NCI-H460 (cell line): ENCODE results near the gene SPDYE18. TPM values are rescaled to one million over a fixed set of nuclear protein-coding genes. Genes with fewer than 3 reads are reported as not detected.
"Not testable (repeated sequence)": the region's sequence is repeated elsewhere in the genome, so short reads cannot be mapped to it uniquely, and the experiment has no call there.

Experiments
- DNase-seq: peaks from one replicate; pipeline ENCODE4 v3.0.0-alpha.2; 2016; ENCODE audit warnings: low read depth; ENCODE audit errors: extremely low read depth
- polyA plus RNA-seq: library from polyadenylated mRNA; depleted of rRNA; stranded (reverse); fragments of >200 nt; gene quantifications from 2 replicates; pipeline ENCODE4 v1.2.3, GENCODE V29; 2014; cell fraction: nucleus; rRNA removed
- total RNA-seq: library from RNA; depleted of rRNA; stranded (reverse); fragments of >200 nt; shearing (Covaris generic); gene quantifications from 2 replicates; pipeline ENCODE4 v1.2.3, GENCODE V29; 2014; rRNA removed

Gene SPDYE18, protein sequence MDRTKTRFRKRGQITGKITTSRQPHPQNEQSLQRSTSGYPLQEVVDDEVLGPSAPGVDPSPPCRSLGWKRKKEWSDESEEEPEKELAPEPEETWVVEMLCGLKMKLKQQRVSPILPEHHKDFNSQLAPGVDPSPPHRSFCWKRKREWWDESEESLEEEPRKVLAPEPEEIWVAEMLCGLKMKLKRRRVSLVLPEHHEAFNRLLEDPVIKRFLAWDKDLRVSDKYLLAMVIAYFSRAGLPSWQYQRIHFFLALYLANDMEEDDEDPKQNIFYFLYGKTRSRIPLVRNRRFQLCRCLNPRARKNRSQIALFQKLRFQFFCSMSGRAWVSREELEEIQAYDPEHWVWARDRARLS
- total RNA-seq: 0.40 TPM in 1 of 2 replicates, not detected in the other
- polyA plus RNA-seq: 2.9 TPM in 1 of 2 replicates, not detected in the other

DNA sequence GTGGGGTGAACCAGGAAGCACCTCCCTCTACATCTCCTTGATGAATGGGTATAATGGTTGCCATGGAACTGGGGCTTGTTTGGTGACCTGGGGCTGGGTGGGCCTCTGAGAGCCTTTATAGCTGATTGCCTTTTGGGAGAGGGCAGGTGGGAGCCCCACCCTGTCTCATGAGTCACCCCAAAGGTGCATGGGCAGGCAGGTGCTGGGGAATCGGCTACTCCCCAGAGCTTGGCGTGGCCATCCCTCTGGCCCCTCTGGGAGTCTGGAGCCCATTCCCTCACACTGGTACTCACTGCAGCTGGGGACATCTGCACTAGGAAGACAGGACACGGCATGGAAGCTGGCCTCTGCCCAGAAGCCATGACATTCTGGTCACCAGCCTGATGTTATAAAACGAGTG lies at the start of gene SPDYE18:
TSS of gene SPDYE18 (minus strand) at position 2 of the 400 bp plus-strand sequence. CDS start 2,046 bp downstream, outside the sequence.
- DNase-seq: not testable (repeated sequence)

DNA sequence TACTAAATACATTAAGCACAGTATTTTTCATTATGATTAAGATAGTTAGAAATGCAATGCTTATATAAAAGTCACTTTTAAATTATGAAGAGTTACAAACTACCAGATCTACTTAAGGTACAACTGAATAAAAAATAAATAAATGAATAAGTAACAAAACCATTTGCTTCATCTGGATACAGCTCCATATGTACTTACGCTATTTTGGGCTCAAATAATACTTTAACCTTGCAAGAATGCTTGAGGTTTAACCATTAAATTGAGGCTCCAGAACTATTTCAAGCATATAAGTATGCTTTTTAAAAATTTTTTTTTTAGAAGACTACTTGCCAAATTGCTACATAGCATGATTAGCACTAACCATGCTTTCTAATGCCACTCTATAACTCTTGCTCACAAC lies 46.0 kb upstream of the SPDYE18 start:
- not testable (repeated sequence) for DNase-seq

DNA sequence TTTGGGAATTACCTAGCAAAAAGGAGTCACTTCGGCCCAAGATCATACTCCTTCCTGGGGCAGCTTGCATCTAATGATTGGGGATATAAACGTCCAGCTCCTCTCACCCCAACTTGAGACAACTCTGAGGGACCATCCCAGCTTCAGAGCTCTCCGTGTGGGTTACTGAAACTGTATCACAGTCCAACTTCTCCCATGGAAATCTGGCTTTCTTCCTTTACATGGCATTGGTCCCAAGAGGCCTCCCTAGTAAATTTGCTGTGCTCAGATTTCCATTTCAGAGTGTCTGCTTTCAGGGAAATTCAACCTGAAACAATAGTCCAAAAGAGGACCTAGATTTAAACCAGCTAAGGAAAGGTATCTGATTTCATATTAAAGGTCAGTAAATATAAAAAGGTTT lies 45.3 kb upstream of the SPDYE18 start:
- not testable (repeated sequence) for DNase-seq

DNA sequence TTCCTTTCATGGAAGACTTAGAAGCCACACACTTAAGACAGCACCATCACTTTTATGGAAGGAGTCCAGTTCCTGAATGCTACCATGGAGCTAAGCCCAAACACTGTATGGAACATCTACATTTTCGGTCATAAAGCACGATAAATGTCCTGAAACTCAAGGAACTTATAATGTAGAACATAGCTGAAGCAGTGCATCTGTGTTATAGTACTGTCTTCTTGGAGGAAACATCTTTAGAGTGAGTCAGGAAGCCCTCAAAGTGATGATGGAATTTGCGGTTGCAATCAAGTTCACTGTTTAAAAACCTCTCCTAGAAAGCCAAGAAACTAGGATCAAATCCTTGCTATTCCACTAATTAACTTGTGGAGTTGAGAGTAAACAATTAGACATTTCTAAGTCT lies 43.5 kb upstream of the SPDYE18 start:
- not testable (repeated sequence) for DNase-seq

DNA sequence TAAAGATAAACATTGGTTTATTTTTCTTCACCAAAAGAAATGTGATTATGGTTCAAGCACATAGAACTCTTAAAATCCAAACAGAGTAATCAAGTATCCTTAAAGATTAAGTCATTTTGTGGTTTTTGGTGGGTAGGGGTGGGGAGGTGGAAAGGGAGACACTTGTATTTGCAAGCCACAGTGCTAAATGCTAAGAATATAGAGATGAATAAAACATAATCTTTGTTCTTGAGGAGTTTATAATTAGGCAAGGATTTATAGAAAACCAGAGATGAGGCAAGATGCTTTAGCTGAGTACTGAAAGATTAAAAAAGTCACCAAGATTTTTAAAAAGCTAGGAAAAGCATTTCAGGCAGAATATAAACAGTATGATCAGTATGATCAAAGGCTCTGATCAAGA lies 40.3 kb upstream of the SPDYE18 start:
- not testable (repeated sequence) for DNase-seq

DNA sequence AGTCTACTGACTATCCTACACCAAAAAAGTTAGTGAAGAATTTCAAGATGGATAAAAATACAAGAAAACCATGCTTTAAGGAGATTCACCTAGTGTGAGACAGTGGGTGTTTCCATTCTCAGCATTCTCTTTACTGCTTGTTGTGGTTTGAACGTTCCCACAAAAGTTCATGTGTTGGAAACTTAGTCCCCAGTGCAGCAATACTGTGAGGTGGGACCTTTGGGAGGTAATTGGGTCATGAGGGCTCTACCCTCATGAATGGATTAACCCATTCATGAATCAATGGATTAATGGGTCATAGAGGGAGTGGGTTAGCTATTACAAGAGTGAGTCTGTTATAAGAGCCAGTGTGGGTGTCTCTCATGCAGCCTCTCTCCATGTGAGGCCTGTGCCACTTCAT lies 38.8 kb upstream of the SPDYE18 start:
- DNase-seq: not testable (repeated sequence)

DNA sequence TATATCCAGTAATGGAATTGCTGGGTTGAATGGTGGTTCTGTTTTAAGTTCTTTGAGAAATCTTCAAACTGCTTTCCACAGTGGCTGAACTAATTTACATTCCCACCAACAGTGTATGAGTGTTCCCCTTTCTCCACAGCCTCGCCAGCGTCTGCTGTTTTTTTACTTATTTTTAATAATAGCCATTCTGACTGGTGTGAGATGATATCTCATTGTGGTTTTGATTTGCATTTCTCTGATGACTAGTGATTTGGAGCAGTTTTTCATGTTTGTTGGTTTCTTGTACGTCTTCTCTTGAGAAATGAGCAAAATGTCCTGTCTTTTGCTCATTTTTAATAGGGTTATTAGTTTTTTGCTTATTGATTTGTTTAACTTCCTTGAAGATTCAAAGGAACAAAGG lies 38.1 kb upstream of the SPDYE18 start:
- not testable (repeated sequence) for DNase-seq

DNA sequence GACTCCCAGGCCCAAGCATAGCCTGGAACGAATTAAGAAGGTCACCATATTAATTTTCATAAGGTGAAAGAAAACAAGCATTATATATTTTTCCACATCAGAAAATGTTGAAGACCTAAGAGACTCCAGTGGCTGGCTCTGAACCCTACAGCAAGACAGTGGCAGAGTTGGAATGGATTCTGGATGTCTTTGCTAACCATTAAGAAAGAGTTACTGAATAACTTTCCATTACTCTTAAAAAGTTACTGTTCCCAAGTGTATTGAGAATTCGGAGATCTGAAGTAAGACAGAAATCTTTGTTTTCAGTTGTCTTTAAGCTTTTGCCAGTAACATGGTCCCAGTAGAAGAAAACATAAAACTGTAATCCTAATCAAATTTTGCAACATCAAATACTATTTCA lies 29.9 kb upstream of the SPDYE18 start:
- not testable (repeated sequence) for DNase-seq

DNA sequence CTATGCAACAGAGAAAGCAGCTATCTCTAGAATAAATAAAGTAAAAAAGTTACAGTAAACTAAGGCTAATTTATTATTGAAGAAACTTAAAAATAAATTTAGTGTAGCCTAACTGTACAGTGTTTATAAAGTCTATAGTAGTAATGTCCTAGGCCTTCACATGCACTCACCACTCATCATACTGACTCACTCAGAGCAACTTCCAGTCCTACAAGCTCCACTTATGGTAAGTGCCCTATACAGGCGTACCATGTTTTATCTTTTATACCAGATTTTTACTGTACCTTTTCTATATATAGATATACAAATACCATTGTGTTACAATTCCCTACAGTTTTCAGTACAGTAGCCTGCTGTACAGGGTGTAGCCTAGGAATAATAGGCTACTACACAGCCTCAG lies 19.8 kb upstream of the SPDYE18 start:
- DNase-seq: not testable (repeated sequence)

DNA sequence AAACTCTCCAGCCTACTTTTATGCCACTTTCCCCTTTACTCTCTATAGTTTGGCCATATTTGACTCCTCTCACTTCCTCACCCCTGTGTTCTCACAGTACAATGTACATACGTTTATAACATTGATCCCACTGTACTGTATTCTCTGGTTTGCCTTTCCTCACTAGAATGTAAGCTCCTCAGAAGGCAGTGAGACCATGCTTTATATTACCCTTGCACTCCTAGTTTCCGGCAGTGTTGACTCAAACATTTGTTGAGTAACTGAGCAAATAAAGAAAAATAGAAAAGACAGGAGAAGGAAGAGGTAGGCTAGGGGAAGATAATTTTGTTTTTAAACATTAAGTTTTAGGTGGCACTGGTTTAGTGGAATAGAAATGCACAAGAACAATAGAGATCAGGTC lies 17.9 kb upstream of the SPDYE18 start:
- DNase-seq: not testable (repeated sequence)

DNA sequence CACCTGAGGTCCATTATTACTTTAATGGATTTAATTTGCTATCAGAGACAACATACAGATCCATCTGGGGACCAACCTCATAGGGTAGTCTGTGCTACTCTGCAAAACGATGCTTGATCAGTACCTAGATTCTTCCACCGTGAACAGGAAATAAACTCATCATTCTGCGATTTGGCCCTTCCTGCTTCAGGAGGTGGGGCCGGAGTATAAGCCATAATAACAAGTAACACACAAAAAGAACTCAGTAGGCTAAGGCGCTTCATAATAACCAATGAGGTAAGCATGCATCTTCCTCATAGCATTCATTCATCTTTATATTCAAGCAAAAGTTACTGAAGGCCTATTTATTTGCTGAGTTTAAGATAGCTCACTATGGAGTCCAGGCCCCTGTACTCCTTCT lies 17.3 kb upstream of the SPDYE18 start:
- not testable (repeated sequence) for DNase-seq

DNA sequence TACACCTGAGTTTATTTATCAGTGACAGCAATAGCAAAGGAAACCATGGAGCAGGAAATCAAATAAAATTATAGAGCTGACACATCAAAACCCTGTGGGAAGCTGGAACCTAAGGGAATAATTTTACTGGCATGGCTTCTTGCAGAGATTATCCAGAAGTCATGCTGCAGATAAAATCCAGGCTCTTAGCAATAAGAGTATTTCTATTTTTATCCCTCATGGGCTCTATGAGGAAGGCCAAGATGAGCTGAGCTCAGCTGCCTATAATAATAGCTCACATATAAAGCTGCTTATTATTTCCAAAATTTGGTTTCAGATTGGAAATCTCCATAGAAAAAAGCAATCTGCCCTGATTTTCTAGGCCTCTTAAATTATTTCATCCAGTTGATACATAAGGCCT lies 16.8 kb upstream of the SPDYE18 start:
- not testable (repeated sequence) for DNase-seq

DNA sequence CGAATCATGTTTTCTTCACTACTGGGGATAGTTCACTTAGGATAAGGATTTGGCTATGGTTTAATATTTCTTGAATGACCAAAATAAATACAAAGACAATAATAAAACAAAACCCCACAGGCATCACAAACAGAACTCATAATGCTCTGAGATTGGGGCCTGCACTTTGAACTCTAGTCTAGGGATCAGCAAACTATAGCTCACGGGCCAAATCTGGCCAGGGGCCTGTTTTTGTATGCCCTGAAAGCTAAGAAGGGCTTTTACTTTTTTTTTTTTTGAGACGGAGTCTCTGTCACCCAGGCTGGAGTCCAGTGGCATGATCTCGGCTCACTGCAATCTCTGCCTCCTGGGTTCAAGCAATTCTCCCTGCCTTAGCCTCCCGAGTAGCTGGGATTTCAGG lies 14.7 kb upstream of the SPDYE18 start:
- not testable (repeated sequence) for DNase-seq

DNA sequence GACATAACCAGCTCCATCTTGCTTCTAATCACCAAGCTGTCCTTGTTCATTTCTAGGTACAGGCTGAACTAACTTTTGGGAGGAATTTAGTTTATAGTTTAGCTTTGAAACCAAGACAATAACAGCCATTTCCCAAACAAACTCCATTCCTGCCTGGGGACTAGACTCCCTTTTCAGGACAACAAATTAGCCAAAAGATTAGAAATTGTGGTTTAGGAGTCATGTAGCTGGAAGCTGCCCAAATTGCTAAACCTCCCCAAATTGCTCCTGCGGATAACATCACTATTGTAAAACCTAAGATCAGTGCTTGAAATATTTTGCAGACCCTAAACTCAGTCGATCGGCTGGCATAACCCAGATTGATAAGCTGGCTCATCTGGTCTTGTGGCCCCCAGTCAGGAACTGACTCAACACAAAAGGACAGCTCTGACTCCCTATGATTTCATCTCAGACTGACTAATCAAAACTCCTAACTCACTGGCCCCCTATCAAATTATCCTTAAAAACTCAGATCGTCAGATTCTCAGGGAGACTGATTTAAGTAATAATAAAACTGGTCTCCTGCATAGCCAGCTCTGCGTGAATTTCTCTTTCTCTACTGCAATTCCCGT lies 12.5 kb upstream of the SPDYE18 start:
- DNase-seq: not testable (repeated sequence)

DNA sequence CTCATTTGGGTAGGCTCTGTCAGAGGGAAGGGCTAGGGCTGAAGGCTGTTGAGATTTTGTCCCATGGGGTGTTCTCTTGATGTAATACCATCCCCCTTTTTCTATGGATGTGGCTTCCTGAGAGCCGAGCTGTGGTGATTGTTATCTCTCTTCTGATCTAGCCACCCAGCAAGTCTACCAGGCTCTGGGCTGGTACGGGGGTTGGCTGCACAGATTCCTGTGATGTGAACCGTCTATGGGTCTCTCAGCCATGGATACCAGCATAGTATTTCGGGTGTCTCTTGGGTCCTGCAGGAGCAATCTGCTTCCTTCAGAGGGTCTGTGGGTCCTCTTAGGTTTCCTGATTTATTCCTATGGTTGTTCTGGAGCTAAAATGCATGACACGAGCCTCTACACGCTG lies 8.8 kb upstream of the SPDYE18 start:
- DNase-seq: not testable (repeated sequence)

DNA sequence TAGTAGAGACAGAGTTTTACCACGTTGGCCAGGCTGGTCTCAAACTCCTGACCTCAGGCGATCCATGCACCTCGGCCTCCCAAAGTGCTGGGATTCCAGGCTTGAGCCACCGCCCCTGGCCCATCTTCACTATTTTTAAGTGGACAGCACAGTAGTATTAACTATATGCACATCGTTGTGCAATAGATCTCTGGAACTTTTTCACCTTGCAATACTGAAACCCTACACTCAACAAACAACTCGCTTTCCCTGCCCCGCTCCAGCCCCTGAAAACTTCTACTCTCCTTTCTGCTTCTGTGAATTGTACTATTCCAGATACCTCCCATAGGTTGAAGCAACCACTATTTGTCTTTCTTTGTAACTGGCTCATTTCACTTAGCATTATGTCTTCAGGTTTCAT lies 3.5 kb upstream of the SPDYE18 start:
- DNase-seq: not testable (repeated sequence)

DNA sequence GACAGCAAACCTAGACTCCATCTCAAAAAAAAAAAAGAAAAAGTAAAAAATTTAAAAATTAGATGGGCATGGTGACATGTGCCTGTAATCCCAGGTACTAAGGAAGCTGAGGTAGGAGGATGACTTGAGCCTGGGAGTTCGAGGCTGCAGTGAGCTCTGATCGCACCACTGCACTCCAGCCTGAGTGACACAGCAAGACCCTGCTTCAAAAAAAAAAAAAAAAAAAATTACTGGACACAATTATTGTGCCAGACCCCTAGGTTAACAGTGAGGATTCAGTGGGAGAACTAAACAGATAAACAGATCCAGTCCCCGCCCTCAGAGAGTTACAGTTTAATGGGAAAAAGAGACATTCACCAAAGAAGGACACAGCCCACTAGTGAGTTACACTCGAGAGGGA lies 1.4 kb upstream of the SPDYE18 start:
- not testable (repeated sequence) for DNase-seq

DNA sequence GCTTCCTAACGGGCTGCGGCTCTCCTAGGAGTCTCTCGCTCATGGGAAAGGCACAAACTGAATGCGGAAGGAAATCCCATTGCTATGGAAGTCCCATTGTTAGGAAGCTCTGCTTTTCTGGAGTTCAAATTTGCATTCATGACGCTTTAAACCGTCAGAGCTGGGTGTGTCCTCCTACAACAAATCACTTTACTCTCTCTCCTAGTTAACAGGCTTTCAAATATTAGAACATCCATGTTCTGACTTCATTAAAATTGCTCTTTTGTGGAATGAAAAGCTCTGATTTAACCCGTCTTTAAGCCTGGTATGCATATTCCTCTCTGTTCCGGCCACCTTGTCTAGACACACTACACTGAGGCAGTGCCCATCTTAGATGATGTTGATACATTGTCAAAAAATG lies 30.1 kb downstream of the SPDYE18 start, which contains the start of gene SPDYE17:
TSS of gene SPDYE17 (minus strand) at position 101 of the 400 bp plus-strand sequence. CDS start 1,791 bp downstream, outside the sequence.
- not testable (repeated sequence) for DNase-seq

DNA sequence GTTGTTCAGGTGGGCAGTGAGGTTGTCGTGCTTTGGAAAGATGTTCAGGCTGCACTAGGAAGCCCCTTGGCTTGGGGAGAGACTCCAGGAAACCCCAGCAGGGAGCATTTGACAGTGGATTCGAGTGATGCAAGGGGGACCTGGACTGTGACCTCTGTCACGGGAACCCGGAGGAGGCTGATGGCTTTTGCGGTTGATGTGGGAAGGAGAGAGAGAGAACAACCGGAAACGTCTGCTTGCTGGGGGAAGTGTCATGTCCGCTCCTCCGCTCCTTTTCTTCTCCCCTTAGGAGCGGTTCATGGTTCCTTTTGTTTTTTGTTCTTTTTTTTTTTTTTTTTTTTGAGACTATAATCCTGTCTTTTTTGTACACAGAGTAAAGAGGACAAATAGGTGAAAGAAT lies 36.0 kb downstream of the SPDYE18 start:
- not testable (repeated sequence) for DNase-seq

DNA sequence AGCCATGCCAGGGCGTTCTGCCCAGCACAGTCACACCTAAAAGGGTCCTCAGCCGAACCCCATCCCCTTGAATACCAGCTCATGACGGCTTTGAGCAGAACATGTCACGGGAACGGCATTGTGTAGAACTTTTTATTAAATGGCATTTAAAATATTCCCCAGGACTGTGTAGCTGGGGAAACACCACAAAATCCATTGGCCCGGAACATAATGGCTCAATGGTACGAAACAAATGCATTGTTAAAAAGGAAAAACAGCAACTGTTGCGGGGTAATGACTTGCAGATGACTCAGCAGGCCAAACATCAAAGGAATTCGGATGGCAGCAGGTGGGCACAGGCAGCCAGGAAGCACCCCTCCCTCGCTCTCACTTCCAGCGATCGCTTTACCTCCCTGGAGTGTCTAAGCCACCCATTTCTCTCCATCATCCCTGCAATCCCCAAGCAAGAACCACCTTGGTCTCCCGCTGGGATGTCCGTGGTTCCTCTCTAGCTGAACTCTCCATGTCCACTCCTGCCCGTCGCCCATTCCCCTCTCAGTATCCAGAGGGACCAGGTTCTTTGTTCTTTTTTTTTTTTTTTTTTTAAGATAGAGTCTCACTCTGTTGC lies 52.2 kb downstream of the SPDYE18 start:
- not testable (repeated sequence) for DNase-seq

DNA sequence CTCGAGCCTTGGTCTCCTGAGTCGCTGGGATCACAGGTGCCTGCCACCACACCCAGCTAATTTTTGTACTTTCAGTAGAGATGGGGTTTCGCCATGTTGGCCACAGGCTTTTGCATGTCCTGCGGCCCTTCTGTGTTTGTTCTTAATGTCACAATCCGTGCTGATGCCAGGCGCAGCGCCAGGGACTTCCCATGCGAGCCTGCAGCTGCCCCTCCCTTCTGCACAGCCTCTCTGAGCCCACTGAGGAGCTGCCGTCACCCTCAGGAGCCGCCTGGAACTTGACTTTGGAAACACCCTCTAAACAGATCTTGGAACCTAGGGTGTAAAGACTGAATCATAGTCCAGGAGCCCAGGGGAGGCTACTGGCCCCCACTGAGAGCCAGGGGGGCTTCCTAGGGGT lies 54.4 kb downstream of the SPDYE18 start:
- DNase-seq: peak; percentile 76
